Measurements from ENCODE around the gene SETD1A.

Gene SETD1A

DNA sequence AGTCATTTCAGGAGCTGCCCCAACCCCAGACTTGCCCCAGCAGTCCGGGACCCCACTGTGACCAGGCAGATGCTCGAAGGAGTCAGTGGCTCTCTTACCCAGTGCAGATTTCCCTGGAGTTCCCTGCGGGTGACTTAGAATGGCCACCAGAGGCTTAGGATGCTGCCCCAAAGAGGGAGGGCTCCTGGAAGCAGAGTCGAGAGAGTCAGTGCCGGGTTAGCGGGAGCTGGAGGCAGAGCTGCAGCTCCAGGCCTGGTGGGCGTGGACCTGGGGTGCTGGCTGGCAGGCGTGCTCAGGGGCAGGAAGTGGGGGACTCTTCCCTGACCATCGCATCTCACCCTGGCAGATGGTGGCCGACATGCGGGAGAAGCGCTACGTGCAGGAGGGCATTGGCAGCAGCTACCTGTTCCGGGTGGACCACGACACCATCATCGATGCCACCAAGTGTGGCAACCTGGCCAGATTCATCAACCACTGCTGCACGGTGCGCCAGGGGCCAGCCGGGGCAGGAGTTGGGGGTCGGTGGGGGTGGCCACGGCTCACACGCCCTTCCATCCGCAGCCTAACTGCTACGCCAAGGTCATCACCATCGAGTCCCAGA is 25.8 kb downstream of the SETD1A start:
- Histone ChIP-seq H3K36me3 (replicated peaks; ENCODE audit: low read depth, low read length) (peaks cover 20% of the 10 kb centered on the region), H3K27ac (ENCODE audit: low read length) (no peak overlapping the region), H3K79me2 (ENCODE audit: low read length) (no peaks in the 10 kb centered on the region), H3K9me3 (ENCODE audit: insufficient read depth, low read length) (no peaks in the 10 kb centered on the region), H3K4me3 (ENCODE audit: low read length) (no peak overlapping the region), H3K4me2 (ENCODE audit: low read length) (no peak overlapping the region), H3K4me1 (ENCODE audit: low read length) (no peaks in the 10 kb centered on the region), H4K20me1 (ENCODE audit: insufficient read depth, low read length) (no peaks in the 10 kb centered on the region), H2AFZ (ENCODE audit: low read depth, low read length) (no peak overlapping the region), H3K9ac (ENCODE audit: low read length) (no peak overlapping the region), H3K27me3 (ENCODE audit: low read depth, low read length) (no peaks in the 10 kb centered on the region)
- TF ChIP-seq, protein P1, sequence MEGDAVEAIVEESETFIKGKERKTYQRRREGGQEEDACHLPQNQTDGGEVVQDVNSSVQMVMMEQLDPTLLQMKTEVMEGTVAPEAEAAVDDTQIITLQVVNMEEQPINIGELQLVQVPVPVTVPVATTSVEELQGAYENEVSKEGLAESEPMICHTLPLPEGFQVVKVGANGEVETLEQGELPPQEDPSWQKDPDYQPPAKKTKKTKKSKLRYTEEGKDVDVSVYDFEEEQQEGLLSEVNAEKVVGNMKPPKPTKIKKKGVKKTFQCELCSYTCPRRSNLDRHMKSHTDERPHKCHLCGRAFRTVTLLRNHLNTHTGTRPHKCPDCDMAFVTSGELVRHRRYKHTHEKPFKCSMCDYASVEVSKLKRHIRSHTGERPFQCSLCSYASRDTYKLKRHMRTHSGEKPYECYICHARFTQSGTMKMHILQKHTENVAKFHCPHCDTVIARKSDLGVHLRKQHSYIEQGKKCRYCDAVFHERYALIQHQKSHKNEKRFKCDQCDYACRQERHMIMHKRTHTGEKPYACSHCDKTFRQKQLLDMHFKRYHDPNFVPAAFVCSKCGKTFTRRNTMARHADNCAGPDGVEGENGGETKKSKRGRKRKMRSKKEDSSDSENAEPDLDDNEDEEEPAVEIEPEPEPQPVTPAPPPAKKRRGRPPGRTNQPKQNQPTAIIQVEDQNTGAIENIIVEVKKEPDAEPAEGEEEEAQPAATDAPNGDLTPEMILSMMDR (IDR thresholded peaks at IDR 0.05; ENCODE audit: low read depth, low read length), result no peak
- no peak for TF ChIP-seq EZH2phosphoT487 (IDR thresholded peaks at IDR 0.05; ENCODE audit: low read depth)

DNA sequence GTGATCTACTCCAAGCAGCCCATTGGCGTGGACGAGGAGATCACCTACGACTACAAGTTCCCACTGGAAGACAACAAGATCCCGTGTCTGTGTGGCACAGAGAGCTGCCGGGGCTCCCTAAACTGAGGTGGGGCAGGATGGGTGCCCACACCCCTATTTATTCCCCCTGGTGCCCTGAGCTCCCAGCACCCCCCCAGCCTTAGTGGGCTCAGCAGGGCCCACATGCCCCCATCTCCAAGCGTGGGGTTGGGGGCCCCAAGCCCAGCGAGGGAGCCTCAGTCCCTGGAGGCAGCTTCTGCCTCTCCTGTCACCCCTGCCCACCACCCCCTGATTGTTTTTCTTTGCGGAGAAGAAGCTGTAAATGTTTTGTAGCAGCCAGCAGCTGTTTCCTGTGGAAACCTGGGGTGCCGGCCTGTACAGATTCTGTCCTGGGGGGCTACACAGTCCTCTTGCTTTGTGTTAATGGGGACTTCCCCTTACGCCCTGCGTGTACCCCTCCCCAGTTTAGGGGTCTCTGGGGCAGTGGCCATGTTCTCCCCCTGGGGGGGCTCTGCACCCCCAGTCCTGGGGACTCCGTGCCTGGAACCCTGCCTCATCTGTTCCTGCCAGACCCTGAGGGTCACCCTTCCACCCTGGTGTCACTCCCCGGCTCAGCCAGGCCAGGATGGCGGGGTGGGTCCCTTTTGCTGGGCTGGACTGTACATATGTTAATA is 26.5 kb downstream of the SETD1A start:
- TF ChIP-seq, protein P1 (IDR thresholded peaks at IDR 0.05; ENCODE audit: low read depth, low read length), result no peak
- TF ChIP-seq EZH2phosphoT487 (IDR thresholded peaks at IDR 0.05; ENCODE audit: low read depth), result no peak
- peaks cover 20% of the 10 kb centered on the region for H3K36me3 ChIP-seq (replicated peaks; ENCODE audit: low read depth, low read length)
- no peaks in the 10 kb centered on the region for H3K27me3 ChIP-seq (ENCODE audit: low read depth, low read length)
- no peak overlapping the region for H3K9ac ChIP-seq (ENCODE audit: low read length)
- peaks cover 5% of the 10 kb centered on the region for H3K4me1 ChIP-seq (ENCODE audit: low read length)
- H3K9me3 ChIP-seq (ENCODE audit: insufficient read depth, low read length), result no peaks in the 10 kb centered on the region
- H3K4me2 ChIP-seq (ENCODE audit: low read length), result no peak overlapping the region
- no peaks in the 10 kb centered on the region for H4K20me1 ChIP-seq (ENCODE audit: insufficient read depth, low read length)
- H2AFZ ChIP-seq (ENCODE audit: low read depth, low read length), result no peak overlapping the region
- no peaks in the 10 kb centered on the region for H3K79me2 ChIP-seq (ENCODE audit: low read length)
- H3K4me3 ChIP-seq (ENCODE audit: low read length), result no peak overlapping the region
- H3K27ac ChIP-seq (ENCODE audit: low read length), result no peak overlapping the region

DNA sequence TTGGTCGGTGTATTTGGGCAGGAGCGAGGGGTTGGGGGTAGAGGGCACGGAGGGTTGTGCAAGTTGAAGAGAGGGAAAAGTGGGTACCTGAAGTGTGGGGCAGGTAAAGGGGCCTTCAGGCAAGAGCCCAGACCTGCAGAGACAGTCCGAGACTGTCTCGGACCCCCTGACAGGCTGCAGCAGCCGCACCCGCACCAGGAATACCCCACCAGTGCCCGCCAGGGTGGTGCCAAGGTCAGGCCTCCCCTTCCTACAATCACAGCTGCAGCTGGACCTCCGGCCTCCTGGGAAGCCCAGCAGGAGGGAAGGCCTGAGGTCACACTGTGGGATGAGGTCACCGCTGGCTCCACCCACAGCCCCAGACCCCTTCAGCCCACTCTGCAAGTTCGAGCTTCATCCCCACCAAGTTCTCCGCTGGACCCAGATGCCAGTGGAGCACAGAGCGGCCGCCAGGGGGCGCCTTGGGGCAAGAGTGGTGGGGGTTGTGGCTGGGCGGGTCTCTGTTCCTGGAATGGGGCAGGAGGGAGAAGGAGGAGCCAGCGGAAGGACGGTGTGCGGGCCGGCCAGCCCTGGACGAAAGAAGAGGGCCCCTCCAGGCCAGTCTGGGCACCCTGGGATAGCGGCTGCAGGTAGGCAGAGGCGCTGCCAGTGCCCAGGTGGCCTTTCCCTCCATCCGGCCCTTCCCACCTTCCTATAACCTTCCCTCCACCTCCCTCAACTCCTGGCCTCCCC is 27.3 kb downstream of the SETD1A start, which contains the start of gene HSD3B7:
TSS of gene HSD3B7 (plus strand) at position 539 of the 732 bp plus-strand sequence. CDS start 452 bp downstream, outside the sequence.
- Histone ChIP-seq H3K27ac (ENCODE audit: low read length) (no peak within 1 kb of the TSS), H3K79me2 (ENCODE audit: low read length) (no peaks in the 10 kb centered on the region), H3K4me2 (ENCODE audit: low read length) (no peak within 1 kb of the TSS), H3K36me3 (replicated peaks; ENCODE audit: low read depth, low read length) (peaks cover 16% of the 10 kb centered on the region), H3K27me3 (ENCODE audit: low read depth, low read length) (no peaks in the 10 kb centered on the region), H3K4me1 (ENCODE audit: low read length) (peaks cover 8% of the 10 kb centered on the region), H3K4me3 (ENCODE audit: low read length) (no peak within 1 kb of the TSS), H3K9ac (ENCODE audit: low read length) (no peak within 1 kb of the TSS), H2AFZ (ENCODE audit: low read depth, low read length) (no peak within 1 kb of the TSS), H3K9me3 (ENCODE audit: insufficient read depth, low read length) (no peaks in the 10 kb centered on the region), H4K20me1 (ENCODE audit: insufficient read depth, low read length) (no peaks in the 10 kb centered on the region)
- no peak for TF ChIP-seq EZH2phosphoT487 (IDR thresholded peaks at IDR 0.05; ENCODE audit: low read depth)
- TF ChIP-seq, protein P1 (IDR thresholded peaks at IDR 0.05; ENCODE audit: low read depth, low read length), result peak; percentile 84
